ENCODE results near the gene AGO4.

DNA sequence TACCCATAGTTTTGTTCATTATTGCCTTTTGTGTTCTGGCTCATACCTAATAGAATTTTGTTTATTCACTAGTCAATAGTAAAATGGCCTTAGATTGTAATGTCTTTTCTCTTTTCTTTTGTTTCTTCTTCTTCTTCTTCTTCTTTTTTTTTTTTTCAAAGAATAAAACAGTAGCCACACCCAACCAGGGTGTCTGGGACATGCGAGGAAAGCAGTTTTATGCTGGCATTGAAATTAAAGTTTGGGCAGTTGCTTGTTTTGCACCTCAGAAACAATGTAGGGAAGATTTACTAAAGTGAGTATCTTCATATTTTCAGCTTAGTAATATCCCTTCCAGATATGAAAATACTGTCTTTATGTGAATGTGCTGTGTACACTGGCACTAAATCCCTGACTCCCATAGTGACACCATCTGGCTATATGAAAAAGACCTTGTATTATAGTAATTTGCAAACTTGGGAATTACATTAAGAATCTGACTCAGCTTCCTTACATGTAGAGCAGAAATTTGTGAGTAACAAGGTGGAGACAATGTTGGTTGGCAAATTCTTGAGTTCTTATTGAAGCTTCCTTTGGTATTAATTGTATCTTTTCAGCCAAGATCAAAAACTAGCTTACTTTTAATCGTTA lies 24.6 kb downstream of the AGO4 start:
- TF ChIP-seq, protein P1, sequence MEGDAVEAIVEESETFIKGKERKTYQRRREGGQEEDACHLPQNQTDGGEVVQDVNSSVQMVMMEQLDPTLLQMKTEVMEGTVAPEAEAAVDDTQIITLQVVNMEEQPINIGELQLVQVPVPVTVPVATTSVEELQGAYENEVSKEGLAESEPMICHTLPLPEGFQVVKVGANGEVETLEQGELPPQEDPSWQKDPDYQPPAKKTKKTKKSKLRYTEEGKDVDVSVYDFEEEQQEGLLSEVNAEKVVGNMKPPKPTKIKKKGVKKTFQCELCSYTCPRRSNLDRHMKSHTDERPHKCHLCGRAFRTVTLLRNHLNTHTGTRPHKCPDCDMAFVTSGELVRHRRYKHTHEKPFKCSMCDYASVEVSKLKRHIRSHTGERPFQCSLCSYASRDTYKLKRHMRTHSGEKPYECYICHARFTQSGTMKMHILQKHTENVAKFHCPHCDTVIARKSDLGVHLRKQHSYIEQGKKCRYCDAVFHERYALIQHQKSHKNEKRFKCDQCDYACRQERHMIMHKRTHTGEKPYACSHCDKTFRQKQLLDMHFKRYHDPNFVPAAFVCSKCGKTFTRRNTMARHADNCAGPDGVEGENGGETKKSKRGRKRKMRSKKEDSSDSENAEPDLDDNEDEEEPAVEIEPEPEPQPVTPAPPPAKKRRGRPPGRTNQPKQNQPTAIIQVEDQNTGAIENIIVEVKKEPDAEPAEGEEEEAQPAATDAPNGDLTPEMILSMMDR (IDR thresholded peaks at IDR 0.05): no peak
- no peak for TF ChIP-seq EP300 (IDR thresholded peaks at IDR 0.05)
- TF ChIP-seq POLR2A (IDR thresholded peaks at IDR 0.05): no peak
